Right lobe of liver (tissue), 6 donors: Measurements from ENCODE around the gene TMEM106C. TPM values are rescaled to one million over a fixed set of nuclear protein-coding genes. Genes with fewer than 3 reads are reported as not detected.

Experiments used
- ATAC-seq, 4 donors: fragments of 200-7000 bp; cut with Tn5 transposase; one replicate each; pipeline ENCODE4 v1.9.1; 2020; ENCODE audit warnings: mild to moderate bottlenecking in 4 of 4, moderate library complexity in 4 of 4
- DNase-seq, 3 donors: peaks; one replicate each; pipeline ENCODE4 v3.0.0-alpha.2; 2020
- H3K27ac ChIP-seq, 3 donors: fragments of 200-600 bp; one replicate each; pipeline ENCODE4 v1.8.0; 2022
- H3K27me3 ChIP-seq, 2 donors: fragments of 200-600 bp; one replicate each; pipeline ENCODE4 v1.8.0; 2022
- H3K36me3 ChIP-seq, 4 donors: fragments of 200-600 bp; sonication (generic) in 1 of 4; one replicate each; pipeline versions ENCODE4 v1.5.1 to v1.8.0; 2017 to 2022; ENCODE audit warnings: control low read depth in 1 of 4
- H3K4me1 ChIP-seq, 4 donors: fragments of 200-600 bp; sonication (generic) in 1 of 4; one replicate each; pipeline versions ENCODE4 v1.5.1 to v1.8.0; 2017 to 2022; ENCODE audit warnings: control low read depth in 1 of 4
- H3K4me3 ChIP-seq, 3 donors: fragments of 200-600 bp; one replicate each; pipeline ENCODE4 v1.8.0; 2022
- H3K9me3 ChIP-seq, 4 donors: fragments of 200-600 bp; sonication (generic) in 1 of 4; one replicate each; pipeline versions ENCODE4 v1.5.1 to v1.8.0; 2017 to 2022; ENCODE audit warnings: control low read depth in 1 of 4
- CTCF ChIP-seq, 4 donors: fragments of 200-600 bp in 3 of 4; fragments of 450-650 bp in 1 of 4; IDR thresholded peaks; one replicate each; pipeline versions ENCODE4 v1.5.1 to v1.8.0; 2016 to 2022; ENCODE audit warnings: antibody characterized with exemption in 4 of 4, mild to moderate bottlenecking in 2 of 4
- POLR2A ChIP-seq: fragments of 450-650 bp; IDR thresholded peaks from one replicate; pipeline ENCODE4 v1.6.1; 2017; ENCODE audit warnings: antibody characterized with exemption, mild to moderate bottlenecking
- WGBS: methylation state at CpG from one replicate; pipeline ENCODE4 v1.1.6; 2018; ENCODE audit warnings: low coverage, low lambda C conversion rate; ENCODE audit not compliant: insufficient coverage; ENCODE audit errors: missing lambda C conversion rate; 5-methylcytosine and 5-hydroxymethylcytosine counted together
- intact Hi-C, 2 donors: fragments of 100-400 bp; cut with DNase I; formaldehyde crosslinking; loops; one replicate each; pipeline versions ENCODE4 v1.11.2 to v1.14.1; 2022
- total RNA-seq, 6 experiments: library from RNA; depleted of rRNA in 2 of 6; stranded (reverse); fragments of >200 nt in 2 of 6; fragmentation: NEBNext Ultra II Directional in 3 of 6; extraction: Animal tissue kit (Norgen Biotek cat#: 25700) in 3 of 6; gene quantifications; one replicate each; pipeline versions ENCODE4 v1.1.0 to v1.2.4, GENCODE V29; 2016 to 2023
- donor health status: DM: no; HTN: yes; CAD: no.
- donor health status: DM: no; HTN: no; CAD: no.
- donor health status: DM: no; HTN: no; CAD: no.
- donor health status: DM: no; HTN: yes; CAD: no.
- donor health status: DM: no; HTN: yes; CAD: no.

The TMEM106C gene
- total RNA-seq, 6 experiments from 2014 or later: 13.8 to 55.6 (median 34.7) TPM

GRCh38 chr12:47997321-47997720, 33.9 kb downstream of the TMEM106C start:
- H3K36me3 ChIP-seq: no peaks in the 10 kb centered on the region
- no peak overlapping the region for H3K27ac ChIP-seq
- peaks cover 0 to 18% of the 10 kb centered on the region in 2 donors for H3K27me3 ChIP-seq
- peak; percentile 60 to 77 (median 74) for DNase-seq
- 14% methylated on average over 1 of the region's 3 CpGs for WGBS
- no peak for TF ChIP-seq CTCF (IDR thresholded peaks at IDR 0.05)
- TF ChIP-seq POLR2A: no peak
- intact Hi-C loops: no loop called here
- no peak overlapping the region for H3K4me3 ChIP-seq
- peak; percentile 72 to 94 (median 86) for ATAC-seq
- no peaks in the 10 kb centered on the region for H3K9me3 ChIP-seq
- peaks cover 0 to 30% (median 0%) of the 10 kb centered on the region in 4 donors for H3K4me1 ChIP-seq

- Histone ChIP-seq H3K27me3 (peaks cover 0 to 40% of the 10 kb centered on the region in 2 donors), H3K4me1 (peaks cover 0 to 51% (median 0%) of the 10 kb centered on the region in 4 donors)
- WGBS: 85% methylated on average over 8 of the region's 9 CpGs
These were observed 36.4 kb downstream of the TMEM106C start for GRCh38 chr12:47999816-48000215.

GRCh38 chr12:48000878-48001504, 37.6 kb downstream of the TMEM106C start:
- whole genome bisulfite sequencing: 37% methylated on average over 15 of the region's 18 CpGs
- H3K36me3 ChIP-seq: no peaks in the 10 kb centered on the region
- H3K9me3 ChIP-seq: no peaks in the 10 kb centered on the region
- H3K4me1 ChIP-seq: peaks cover 0 to 48% (median 0%) of the 10 kb centered on the region in 4 donors
- H3K27me3 ChIP-seq: peaks cover 0 to 43% of the 10 kb centered on the region in 2 donors
- intact Hi-C loops: no loop called here
- DNase-seq (no peak), ATAC-seq (no peak)
- no peak overlapping the region for H3K27ac ChIP-seq
- H3K4me3 ChIP-seq: peak overlapping the region; percentile 12 to 16 (median 13)
- TF ChIP-seq CTCF (IDR thresholded peaks at IDR 0.05) (no peak), POLR2A (no peak)

More at GRCh38 chr12:47999816-48000215, 36.4 kb downstream of the TMEM106C start:
- TF ChIP-seq CTCF (IDR thresholded peaks at IDR 0.05): no peak
- TF ChIP-seq POLR2A: no peak
- Histone ChIP-seq H3K27ac (no peak overlapping the region), H3K4me3 (no peak overlapping the region), H3K36me3 (no peaks in the 10 kb centered on the region), H3K9me3 (no peaks in the 10 kb centered on the region)
- DNase-seq (no peak), ATAC-seq (no peak)
- intact Hi-C loops: no loop called here

GRCh38 chr12:48001505-48002413, 38.4 kb downstream of the TMEM106C start:
- H3K36me3 ChIP-seq: no peaks in the 10 kb centered on the region
- intact Hi-C loops: no loop called here
- no peaks in the 10 kb centered on the region for H3K9me3 ChIP-seq
- peak overlapping the region; percentile 12 to 16 (median 13) for H3K4me3 ChIP-seq
- H3K4me1 ChIP-seq: peaks cover 0 to 40% (median 0%) of the 10 kb centered on the region in 4 donors
- H3K27me3 ChIP-seq: peaks cover 0 to 43% of the 10 kb centered on the region in 2 donors
- peak in 2 of 3 donors; percentile 37 to 45 for DNase-seq
- TF ChIP-seq POLR2A (no peak), CTCF (IDR thresholded peaks at IDR 0.05) (no peak)
- ATAC-seq: peak; percentile 41 to 68 (median 60)
- 2% methylated on average over 25 of the region's 57 CpGs for WGBS
- no peak overlapping the region for H3K27ac ChIP-seq
